CD14-positive monocyte (primary cell): ENCODE data around the gene ADAMTS3. TPM values are rescaled to one million over a fixed set of nuclear protein-coding genes. Genes with fewer than 3 reads are reported as not detected.

Source experiments
- DNase-seq, 3 donors: peaks; one replicate each; pipeline ENCODE4 v3.0.0-alpha.2; 2011 to 2022
- H2AFZ ChIP-seq: 2 replicates; pipeline ENCODE4 v1.6.0; 2012; ENCODE audit warnings: mild to moderate bottlenecking, low read depth, low read length, inconsistent platforms; ENCODE audit not compliant: insufficient read depth, poor library complexity, severe bottlenecking
- H3K27ac ChIP-seq, 2 donors: 1 replicate in 1 of 2; 2 replicates in 1 of 2; pipeline ENCODE4 v1.5.1; 2012 to 2013; ENCODE audit warnings: low read length in 2 of 2, control low read depth in 1 of 2, inconsistent platforms in 1 of 2, low read depth in 1 of 2, mild to moderate bottlenecking in 1 of 2
- H3K27me3 ChIP-seq, 2 donors: one replicate each; pipeline versions ENCODE4 v1.6.0 to v1.6.1; 2011 to 2013; ENCODE audit warnings: low read length in 2 of 2; ENCODE audit not compliant: control insufficient read depth in 2 of 2, insufficient read depth in 2 of 2
- H3K36me3 ChIP-seq, 2 donors: replicated peaks in 1 of 2; 1 replicate in 1 of 2; 2 replicates in 1 of 2; pipeline versions ENCODE4 v1.5.1 to v1.6.1; 2012 to 2013; ENCODE audit warnings: low read length in 2 of 2, control low read depth in 1 of 2, inconsistent platforms in 1 of 2, mild to moderate bottlenecking in 1 of 2; ENCODE audit not compliant: insufficient read depth in 2 of 2, control insufficient read depth in 1 of 2
- H3K4me1 ChIP-seq, 2 donors: 1 replicate in 1 of 2; 2 replicates in 1 of 2; pipeline versions ENCODE4 v1.5.1 to v1.6.1; 2012 to 2013; ENCODE audit warnings: low read length in 2 of 2, control low read depth in 1 of 2, inconsistent platforms in 1 of 2, mild to moderate bottlenecking in 1 of 2, moderate library complexity in 1 of 2; ENCODE audit not compliant: insufficient read depth in 2 of 2, control insufficient read depth in 1 of 2
- H3K4me2 ChIP-seq: replicated peaks from 2 replicates; pipeline ENCODE3; 2012; ENCODE audit warnings: low read length, moderate library complexity, mild to moderate bottlenecking; ENCODE audit not compliant: poor library complexity, severe bottlenecking; ENCODE audit errors: extremely low read depth
- H3K4me3 ChIP-seq, 3 experiments: fragments of 200-600 bp in 1 of 3; sonication (generic) in 1 of 3; replicated peaks in 1 of 3; 1 replicate in 2 of 3; 2 replicates in 1 of 3; pipeline ENCODE4 v1.5.1; 2011 to 2013; ENCODE audit warnings: low read length in 3 of 3, mild to moderate bottlenecking in 3 of 3, control low read depth in 2 of 3, low read depth in 2 of 3, inconsistent platforms in 1 of 3, moderate library complexity in 1 of 3
- H3K79me2 ChIP-seq: 2 replicates; pipeline ENCODE4 v1.6.0; 2012; ENCODE audit warnings: mild to moderate bottlenecking, control low read depth, inconsistent platforms, low read length, moderate library complexity; ENCODE audit not compliant: insufficient read depth
- H3K9ac ChIP-seq: 2 replicates; pipeline ENCODE4 v1.6.0; 2017; ENCODE audit warnings: low read length, mild to moderate bottlenecking; ENCODE audit not compliant: insufficient read depth, poor library complexity, severe bottlenecking
- H3K9me3 ChIP-seq, 2 donors: replicated peaks in 1 of 2; 1 replicate in 1 of 2; 2 replicates in 1 of 2; pipeline versions ENCODE4 v1.5.1 to v1.6.1; 2012 to 2013; ENCODE audit warnings: low read length in 2 of 2, control low read depth in 1 of 2; ENCODE audit not compliant: control insufficient read depth in 1 of 2, insufficient read depth in 1 of 2
- H4K20me1 ChIP-seq: 2 replicates; pipeline ENCODE4 v1.6.0; 2012; ENCODE audit warnings: mild to moderate bottlenecking, low read length, control low read depth, moderate library complexity; ENCODE audit not compliant: insufficient read depth
- H3K27ac Mint-ChIP-seq, 7 donors: one replicate each; pipeline ENCODE4 v1.8.0; 2020; ENCODE audit warnings: mild to moderate bottlenecking in 7 of 7, mixed read lengths in 7 of 7, moderate library complexity in 6 of 7, inconsistent platforms in 2 of 7
- H3K27me3 Mint-ChIP-seq, 3 donors: one replicate each; pipeline ENCODE4 v1.8.0; 2021 to 2022; ENCODE audit warnings: low read depth in 3 of 3, mild to moderate bottlenecking in 3 of 3, mixed read lengths in 3 of 3, moderate library complexity in 3 of 3, inconsistent platforms in 1 of 3
- H3K36me3 Mint-ChIP-seq, 2 donors: one replicate each; pipeline ENCODE4 v1.8.0; 2020; ENCODE audit warnings: mixed read lengths in 2 of 2, inconsistent platforms in 1 of 2, mild to moderate bottlenecking in 1 of 2
- H3K4me1 Mint-ChIP-seq: one replicate; pipeline ENCODE4 v1.8.0; 2020; ENCODE audit warnings: mild to moderate bottlenecking, mixed read lengths
- H3K4me3 Mint-ChIP-seq, 2 donors: one replicate each; pipeline ENCODE4 v1.8.0; 2020; ENCODE audit warnings: mild to moderate bottlenecking in 2 of 2, mixed read lengths in 2 of 2, moderate library complexity in 1 of 2
- H3K9me3 Mint-ChIP-seq, 7 donors: one replicate each; pipeline ENCODE4 v1.8.0; 2020 to 2022; ENCODE audit warnings: mixed read lengths in 7 of 7, mild to moderate bottlenecking in 6 of 7, moderate library complexity in 6 of 7, inconsistent platforms in 2 of 7
- CTCF ChIP-seq: fragments of 200-600 bp; IDR thresholded peaks from one replicate; pipeline ENCODE4 v1.8.0; 2022; ENCODE audit warnings: antibody characterized with exemption, mild to moderate bottlenecking
- WGBS: methylation state at CpG from one replicate; pipeline ENCODE4 v1.1.5; 2013; ENCODE audit warnings: missing lambda C conversion rate; ENCODE audit not compliant: insufficient coverage; 5-methylcytosine and 5-hydroxymethylcytosine counted together
- intact Hi-C, 2 donors: fragments of 100-400 bp; cut with micrococcal nuclease; formaldehyde crosslinking; loops; one replicate each; pipeline versions ENCODE4 v1.15.0 to v1.15.1; 2023
- polyA plus RNA-seq, 3 donors: library from polyadenylated mRNA; depleted of rRNA in 1 of 3; unstranded in 2 of 3; stranded (reverse) in 1 of 3; fragments of 300-500 nt in 2 of 3; fragments of >200 nt in 1 of 3; fragmentation: Illumina TruSeq in 2 of 3; gene quantifications; 1 replicate in 2 of 3; 2 replicates in 1 of 3; pipeline ENCODE4 v1.2.3, GENCODE V29; 2012 to 2021

Gene ADAMTS3
- polyA plus RNA-seq, 3 donors: not detected

DNA sequence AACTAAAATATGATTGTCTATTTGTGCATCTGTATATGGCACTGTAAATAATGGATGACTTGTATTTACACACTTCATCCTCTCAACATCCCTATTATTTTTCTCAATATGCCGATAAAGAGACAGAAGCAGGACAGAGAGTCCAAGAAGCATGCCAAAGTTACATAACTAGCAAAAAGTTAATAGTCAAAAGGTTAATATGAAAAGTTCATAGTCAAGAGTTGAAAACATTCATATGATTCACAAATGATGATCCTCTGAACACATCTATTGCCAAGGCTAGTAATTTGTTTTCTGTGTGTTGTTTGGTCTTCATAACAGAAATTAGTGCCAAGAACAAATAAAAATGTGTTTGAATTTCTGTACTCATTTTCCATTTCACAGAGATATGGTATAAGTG, 231.0 kb downstream of the ADAMTS3 start:
- intact Hi-C loops: no loop called here
- Mint-ChIP-seq H3K9me3 (peaks cover 0 to 2% (median 0%) of the 10 kb centered on the region in 7 donors), H3K27ac (no peak overlapping the region), H3K4me1 (no peaks in the 10 kb centered on the region), H3K27me3 (peaks cover 0 to 2% (median 2%) of the 10 kb centered on the region in 3 donors), H3K4me3 (no peak overlapping the region), H3K36me3 (no peaks in the 10 kb centered on the region)
- Histone ChIP-seq H3K79me2 (no peaks in the 10 kb centered on the region), H4K20me1 (no peaks in the 10 kb centered on the region), H3K36me3 (no peaks in the 10 kb centered on the region), H3K4me2 (no peak overlapping the region), H3K4me1 (no peaks in the 10 kb centered on the region), H2AFZ (no peak overlapping the region), H3K9me3 (no peaks in the 10 kb centered on the region), H3K4me3 (no peak overlapping the region), H3K9ac (no peak overlapping the region), H3K27me3 (no peaks in the 10 kb centered on the region), H3K27ac (no peak overlapping the region)
- no CpG with 5 or more reads among the region's 1 CpG for WGBS
- TF ChIP-seq CTCF: no peak
- DNase-seq: no peak

DNA sequence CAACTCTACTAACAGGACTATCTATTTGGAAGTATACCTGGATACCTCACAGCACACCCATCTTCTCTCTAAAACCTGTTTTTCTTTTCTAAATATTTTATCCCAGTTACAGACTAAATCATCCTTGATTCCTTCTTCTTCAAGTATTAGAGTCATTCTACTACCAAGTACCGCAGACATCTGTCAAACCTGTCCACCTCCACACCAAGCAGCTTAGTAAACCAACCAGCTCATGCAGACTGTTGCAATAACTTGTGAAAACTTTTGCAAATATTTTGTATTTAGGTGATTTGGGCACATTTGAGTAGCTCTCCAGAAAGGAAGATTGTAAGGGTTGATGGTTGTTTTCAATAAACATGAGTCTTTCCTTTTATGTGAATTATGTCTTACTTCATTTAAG, 238.6 kb downstream of the ADAMTS3 start:
- no peak for DNase-seq
- Histone ChIP-seq H2AFZ (no peak overlapping the region), H3K27ac (no peak overlapping the region), H3K79me2 (no peaks in the 10 kb centered on the region), H3K4me3 (no peak overlapping the region), H3K36me3 (no peaks in the 10 kb centered on the region), H3K27me3 (no peaks in the 10 kb centered on the region), H3K4me1 (no peaks in the 10 kb centered on the region), H4K20me1 (no peaks in the 10 kb centered on the region), H3K9me3 (no peaks in the 10 kb centered on the region), H3K9ac (no peak overlapping the region), H3K4me2 (no peak overlapping the region)
- WGBS: no CpG with 5 or more reads among the region's 1 CpG
- Mint-ChIP-seq H3K36me3 (no peaks in the 10 kb centered on the region), H3K4me1 (no peaks in the 10 kb centered on the region), H3K9me3 (no peaks in the 10 kb centered on the region), H3K27ac (no peak overlapping the region), H3K4me3 (no peak overlapping the region), H3K27me3 (peaks cover 0 to 2% (median 2%) of the 10 kb centered on the region in 3 donors)
- TF ChIP-seq CTCF: no peak
- intact Hi-C loops: no loop called here
